GM21526 (cell line): ENCODE results near the gene DNASE1L3.

Experiments
- ATAC-seq: cut with Tn5 transposase; IDR thresholded peaks from one replicate; pipeline ENCODE4 v1.9.1; 2021; ENCODE audit warnings: moderate library complexity; ENCODE audit not compliant: unreplicated experiment, low FRiP score

The DNASE1L3 gene

GRCh38 chr3:58180099-58180880 is 30.5 kb downstream of the DNASE1L3 start:
- no peak for ATAC-seq

- ATAC-seq = no peak
These were observed 31.3 kb downstream of the DNASE1L3 start for GRCh38 chr3:58179235-58180098.

- no peak for ATAC-seq
These were observed 32.1 kb downstream of the DNASE1L3 start for GRCh38 chr3:58178528-58179234.

- ATAC-seq = peak; percentile 77
These were observed 32.8 kb downstream of the DNASE1L3 start for GRCh38 chr3:58177747-58178527.

GRCh38 chr3:58176827-58177489 is 33.8 kb downstream of the DNASE1L3 start:
- no peak for ATAC-seq

- no peak for ATAC-seq
These were observed 34.6 kb downstream of the DNASE1L3 start for GRCh38 chr3:58176185-58176530.

GRCh38 chr3:58175437-58176184 is 35.2 kb downstream of the DNASE1L3 start:
- no peak for ATAC-seq

GRCh38 chr3:58175187-58175436 is 35.7 kb downstream of the DNASE1L3 start:
- no peak for ATAC-seq

- no peak for ATAC-seq
These were observed 36.9 kb downstream of the DNASE1L3 start for GRCh38 chr3:58173669-58174398.

- ATAC-seq = no peak
These were observed 37.6 kb downstream of the DNASE1L3 start for GRCh38 chr3:58173029-58173668.

GRCh38 chr3:58171126-58171525 is 39.6 kb downstream of the DNASE1L3 start:
- no peak for ATAC-seq

GRCh38 chr3:58170376-58170775 is 40.4 kb downstream of the DNASE1L3 start:
- ATAC-seq = no peak

GRCh38 chr3:58169371-58169770 is 41.4 kb downstream of the DNASE1L3 start:
- no peak for ATAC-seq

- no peak for ATAC-seq
These were observed 42.3 kb downstream of the DNASE1L3 start for GRCh38 chr3:58168498-58168897.

- ATAC-seq = no peak
These were observed 43.1 kb downstream of the DNASE1L3 start for GRCh38 chr3:58167431-58168351.

- ATAC-seq = no peak
These were observed 45.6 kb downstream of the DNASE1L3 start for GRCh38 chr3:58164906-58165821.
